ENCODE measurements around the gene DNLZ.

DNLZ gene

GRCh38 chr9:136337416-136338395 is 25.8 kb downstream of the DNLZ start:
- Histone ChIP-seq H4K5ac (ENCODE audit: low read length) (no peak overlapping the region), H3K4me2 (ENCODE audit: low read length) (no peak overlapping the region), H3K79me1 (ENCODE audit: low read length) (no peaks in the 10 kb centered on the region), H3K18ac (ENCODE audit: low read length) (no peak overlapping the region), H2BK120ac (ENCODE audit: low read depth, low read length) (no peak overlapping the region), H3K4me1 (ENCODE audit: control insufficient read depth, low read depth, low read length) (no peaks in the 10 kb centered on the region), H2AK5ac (ENCODE audit: low read length) (no peak overlapping the region), H3K79me2 (ENCODE audit: control insufficient read depth, insufficient read depth, low read length) (no peaks in the 10 kb centered on the region), H3K36me3 (ENCODE audit: control insufficient read depth, insufficient read depth, low read length) (no peaks in the 10 kb centered on the region), H3K4ac (ENCODE audit: low read depth, low read length) (no peak overlapping the region), H3K4me3 (ENCODE audit: low read length) (no peak overlapping the region), H2BK5ac (ENCODE audit: low read length) (no peak overlapping the region), H4K8ac (ENCODE audit: low read depth, low read length) (no peak overlapping the region), H2BK15ac (replicated peaks; ENCODE audit: low read depth) (no peak overlapping the region), H3K56ac (ENCODE audit: low read length) (no peak overlapping the region), H3K27ac (ENCODE audit: low read depth, low read length) (no peak overlapping the region), H3K23ac (ENCODE audit: low read length) (no peak overlapping the region), H3K9ac (ENCODE audit: low read length) (no peak overlapping the region), H3K27me3 (ENCODE audit: insufficient read depth, low read length, poor library complexity) (no peaks in the 10 kb centered on the region)
- WGBS (ENCODE audit: extremely low coverage, insufficient coverage, low lambda C conversion rate): no CpG with 5 or more reads among the region's 43 CpGs
- no peak for DNase-seq

- no CpG with 5 or more reads among the region's 23 CpGs for WGBS (ENCODE audit: extremely low coverage, insufficient coverage, low lambda C conversion rate)
- Histone ChIP-seq H3K79me1 (ENCODE audit: low read length) (no peaks in the 10 kb centered on the region), H2BK120ac (ENCODE audit: low read depth, low read length) (no peak overlapping the region), H3K4me2 (ENCODE audit: low read length) (no peak overlapping the region), H2BK15ac (replicated peaks; ENCODE audit: low read depth) (no peak overlapping the region), H3K27ac (ENCODE audit: low read depth, low read length) (no peak overlapping the region), H3K4ac (ENCODE audit: low read depth, low read length) (no peak overlapping the region), H3K56ac (ENCODE audit: low read length) (no peak overlapping the region), H2AK5ac (ENCODE audit: low read length) (no peak overlapping the region), H3K36me3 (ENCODE audit: control insufficient read depth, insufficient read depth, low read length) (no peaks in the 10 kb centered on the region), H2BK5ac (ENCODE audit: low read length) (no peak overlapping the region), H3K4me1 (ENCODE audit: control insufficient read depth, low read depth, low read length) (no peaks in the 10 kb centered on the region), H3K23ac (ENCODE audit: low read length) (no peak overlapping the region), H3K18ac (ENCODE audit: low read length) (no peak overlapping the region), H4K5ac (ENCODE audit: low read length) (no peak overlapping the region), H3K27me3 (ENCODE audit: insufficient read depth, low read length, poor library complexity) (no peaks in the 10 kb centered on the region), H4K8ac (ENCODE audit: low read depth, low read length) (no peak overlapping the region), H3K4me3 (ENCODE audit: low read length) (no peak overlapping the region), H3K9ac (ENCODE audit: low read length) (no peak overlapping the region), H3K79me2 (ENCODE audit: control insufficient read depth, insufficient read depth, low read length) (no peaks in the 10 kb centered on the region)
- DNase-seq: no peak
Observed at GRCh38 chr9:136336881-136337280, 26.7 kb downstream of the DNLZ start.

GRCh38 chr9:136336156-136336870 is 27.2 kb downstream of the DNLZ start:
- H3K79me2 ChIP-seq (ENCODE audit: control insufficient read depth, insufficient read depth, low read length): no peaks in the 10 kb centered on the region
- no peak overlapping the region for H3K27ac ChIP-seq (ENCODE audit: low read depth, low read length)
- H3K9ac ChIP-seq (ENCODE audit: low read length): no peak overlapping the region
- H3K23ac ChIP-seq (ENCODE audit: low read length): no peak overlapping the region
- no peak overlapping the region for H3K4ac ChIP-seq (ENCODE audit: low read depth, low read length)
- no peak overlapping the region for H2BK15ac ChIP-seq (replicated peaks; ENCODE audit: low read depth)
- H3K36me3 ChIP-seq (ENCODE audit: control insufficient read depth, insufficient read depth, low read length): no peaks in the 10 kb centered on the region
- H3K79me1 ChIP-seq (ENCODE audit: low read length): no peaks in the 10 kb centered on the region
- H3K56ac ChIP-seq (ENCODE audit: low read length): no peak overlapping the region
- no peak overlapping the region for H2BK120ac ChIP-seq (ENCODE audit: low read depth, low read length)
- H3K4me1 ChIP-seq (ENCODE audit: control insufficient read depth, low read depth, low read length): no peaks in the 10 kb centered on the region
- H2AK5ac ChIP-seq (ENCODE audit: low read length): no peak overlapping the region
- H4K5ac ChIP-seq (ENCODE audit: low read length): no peak overlapping the region
- WGBS (ENCODE audit: extremely low coverage, insufficient coverage, low lambda C conversion rate): no CpG with 5 or more reads among the region's 30 CpGs
- DNase-seq: no peak
- no peak overlapping the region for H3K4me2 ChIP-seq (ENCODE audit: low read length)
- H3K27me3 ChIP-seq (ENCODE audit: insufficient read depth, low read length, poor library complexity): no peaks in the 10 kb centered on the region
- H3K4me3 ChIP-seq (ENCODE audit: low read length): no peak overlapping the region
- no peak overlapping the region for H2BK5ac ChIP-seq (ENCODE audit: low read length)
- no peak overlapping the region for H3K18ac ChIP-seq (ENCODE audit: low read length)
- H4K8ac ChIP-seq (ENCODE audit: low read depth, low read length): no peak overlapping the region

- H3K27ac ChIP-seq (ENCODE audit: low read depth, low read length): no peak overlapping the region
- no peak overlapping the region for H3K4ac ChIP-seq (ENCODE audit: low read depth, low read length)
- no peak overlapping the region for H2BK120ac ChIP-seq (ENCODE audit: low read depth, low read length)
Observed at GRCh38 chr9:136335296-136336155, 28.0 kb downstream of the DNLZ start.

GRCh38 chr9:136334541-136334940 is 29.0 kb downstream of the DNLZ start:
- no peaks in the 10 kb centered on the region for H3K36me3 ChIP-seq (ENCODE audit: control insufficient read depth, insufficient read depth, low read length)

More at GRCh38 chr9:136335296-136336155, 28.0 kb downstream of the DNLZ start:
- no peak overlapping the region for H3K4me2 ChIP-seq (ENCODE audit: low read length)
- no peak overlapping the region for H3K9ac ChIP-seq (ENCODE audit: low read length)
- H2BK15ac ChIP-seq (replicated peaks; ENCODE audit: low read depth): no peak overlapping the region
- H3K79me1 ChIP-seq (ENCODE audit: low read length): no peaks in the 10 kb centered on the region
- H3K23ac ChIP-seq (ENCODE audit: low read length): no peak overlapping the region
- H3K4me1 ChIP-seq (ENCODE audit: control insufficient read depth, low read depth, low read length): no peaks in the 10 kb centered on the region
- no CpG with 5 or more reads among the region's 26 CpGs for WGBS (ENCODE audit: extremely low coverage, insufficient coverage, low lambda C conversion rate)
- H3K56ac ChIP-seq (ENCODE audit: low read length): no peak overlapping the region
- H3K79me2 ChIP-seq (ENCODE audit: control insufficient read depth, insufficient read depth, low read length): no peaks in the 10 kb centered on the region
- H4K8ac ChIP-seq (ENCODE audit: low read depth, low read length): no peak overlapping the region
- H2BK5ac ChIP-seq (ENCODE audit: low read length): no peak overlapping the region
- no peak overlapping the region for H3K4me3 ChIP-seq (ENCODE audit: low read length)
- H3K18ac ChIP-seq (ENCODE audit: low read length): no peak overlapping the region
- no peak overlapping the region for H4K5ac ChIP-seq (ENCODE audit: low read length)
- no peaks in the 10 kb centered on the region for H3K27me3 ChIP-seq (ENCODE audit: insufficient read depth, low read length, poor library complexity)
- no peak for DNase-seq
- H2AK5ac ChIP-seq (ENCODE audit: low read length): no peak overlapping the region
- no peaks in the 10 kb centered on the region for H3K36me3 ChIP-seq (ENCODE audit: control insufficient read depth, insufficient read depth, low read length)

More at GRCh38 chr9:136334541-136334940, 29.0 kb downstream of the DNLZ start:
- Histone ChIP-seq H3K56ac (ENCODE audit: low read length) (no peak overlapping the region), H3K23ac (ENCODE audit: low read length) (no peak overlapping the region), H3K4me1 (ENCODE audit: control insufficient read depth, low read depth, low read length) (no peaks in the 10 kb centered on the region), H2AK5ac (ENCODE audit: low read length) (no peak overlapping the region), H4K5ac (ENCODE audit: low read length) (no peak overlapping the region), H2BK5ac (ENCODE audit: low read length) (no peak overlapping the region), H2BK120ac (ENCODE audit: low read depth, low read length) (no peak overlapping the region), H3K4me3 (ENCODE audit: low read length) (no peak overlapping the region), H3K27ac (ENCODE audit: low read depth, low read length) (no peak overlapping the region), H3K4me2 (ENCODE audit: low read length) (no peak overlapping the region), H3K9ac (ENCODE audit: low read length) (no peak overlapping the region), H3K27me3 (ENCODE audit: insufficient read depth, low read length, poor library complexity) (no peaks in the 10 kb centered on the region), H3K4ac (ENCODE audit: low read depth, low read length) (no peak overlapping the region), H3K18ac (ENCODE audit: low read length) (no peak overlapping the region), H4K8ac (ENCODE audit: low read depth, low read length) (no peak overlapping the region), H2BK15ac (replicated peaks; ENCODE audit: low read depth) (no peak overlapping the region), H3K79me1 (ENCODE audit: low read length) (no peaks in the 10 kb centered on the region), H3K79me2 (ENCODE audit: control insufficient read depth, insufficient read depth, low read length) (no peaks in the 10 kb centered on the region)
- DNase-seq: no peak
- no CpG with 5 or more reads among the region's 21 CpGs for WGBS (ENCODE audit: extremely low coverage, insufficient coverage, low lambda C conversion rate)

Data from mesendoderm (in vitro differentiated cells).